ENCODE measurements around the gene ARMC5. TPM values are rescaled to one million over a fixed set of nuclear protein-coding genes. Genes with fewer than 3 reads are reported as not detected.

The ARMC5 gene
- total and polyA plus RNA-seq, 9 of the 15 experiments (the other 6 are each of a cell fraction or from before 2014, with no cell fraction given) = 0.11 to 13.5 (median 2.1) TPM

- no peak for TF ChIP-seq SRSF7 (optimal IDR thresholded peaks at IDR 0.05; ENCODE audit: low read depth, low read length)
- peak; percentile 95 for TF ChIP-seq GABPA (tag; conservative IDR thresholded peaks at IDR 0.05; ENCODE audit: low read depth)
- TF ChIP-seq TAF15 (IDR thresholded peaks at IDR 0.05; ENCODE audit: low read depth, low read length) = no peak
- 0 out of 2 replicates have a peak, but pooled peaks have one; percentile 2 for TF ChIP-seq NR1H2 (CRISPR knock-in tag; IDR thresholded peaks at IDR 0.05)
- no peak for TF ChIP-seq ZNF318 (IDR thresholded peaks at IDR 0.05; ENCODE audit: borderline replicate concordance in 1 of 2, low read depth in 1 of 2)
- no peak for TF ChIP-seq SMAD2 (IDR thresholded peaks at IDR 0.05; ENCODE audit: low read depth, low read length)
- TF ChIP-seq ZNF778 (CRISPR knock-in tag; IDR thresholded peaks at IDR 0.05) = no peak
- no peak for TF ChIP-seq ZNF584 (CRISPR knock-in tag; IDR thresholded peaks at IDR 0.05; ENCODE audit: low read depth)
- peak; percentile 40 for TF ChIP-seq HMGN3 (IDR thresholded peaks at IDR 0.05; ENCODE audit: borderline replicate concordance, extremely low read depth, insufficient read length, low read depth, low read length)
- no peak for TF ChIP-seq ZNF24 (IDR thresholded peaks at IDR 0.05)
- no peak for TF ChIP-seq NR2F6 (CRISPR knock-in tag; IDR thresholded peaks at IDR 0.05)
- TF ChIP-seq RBM22 (IDR thresholded peaks at IDR 0.05; ENCODE audit: low read depth, low read length, poor library complexity, severe bottlenecking) = peak; percentile 75
- TF ChIP-seq SOX6 (IDR thresholded peaks at IDR 0.05) = peak; percentile 33; the same call in 1 of the 2 replicates
- no peak for TF ChIP-seq MYNN (IDR thresholded peaks at IDR 0.05)
- no peak for TF ChIP-seq MYNN (CRISPR knock-in tag; IDR thresholded peaks at IDR 0.05)
- TF ChIP-seq MAFG (tag; conservative IDR thresholded peaks at IDR 0.05) = no peak
- TF ChIP-seq TRIM28 (IDR thresholded peaks at IDR 0.05) = no peak
- no peak for TF ChIP-seq TRIM24 (IDR thresholded peaks at IDR 0.05)
- no peak for TF ChIP-seq MIER1 (IDR thresholded peaks at IDR 0.05; ENCODE audit: low read depth)
- TF ChIP-seq ZNF707 (CRISPR knock-in tag; conservative IDR thresholded peaks at IDR 0.05) = no peak
- TF ChIP-seq ZFX (CRISPR knock-in tag; IDR thresholded peaks at IDR 0.05) = peak; percentile 94
Observed at GRCh38 chr16:31458844-31459686, at the start of gene ARMC5 (continued).
